Measurements from ENCODE around the gene MAPKAP1.

DNA sequence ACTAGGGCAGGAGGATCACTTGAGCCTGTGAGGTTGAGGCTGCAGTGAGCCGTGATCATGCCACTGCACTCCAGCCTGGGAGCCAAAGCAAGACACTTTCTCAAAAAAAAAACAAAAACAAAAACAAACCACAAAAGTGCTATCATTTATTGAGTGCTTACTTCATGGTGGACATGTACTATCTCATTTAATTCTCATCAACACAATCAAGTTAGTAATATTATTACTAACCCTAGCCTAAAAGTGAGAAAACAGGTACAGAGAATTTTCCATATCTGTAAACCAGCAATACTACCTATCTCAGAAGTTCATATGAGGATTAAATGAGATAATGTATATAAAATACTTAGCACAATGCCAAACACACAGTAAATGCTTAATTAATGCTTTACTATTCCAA, 85.8 kb downstream of the MAPKAP1 start:
- TF ChIP-seq POLR2A (IDR thresholded peaks at IDR 0.05; ENCODE audit: low read depth, low read length): no peak
- no peak for TF ChIP-seq POLR2AphosphoS5 (IDR thresholded peaks at IDR 0.05; ENCODE audit: low read depth, low read length)
